WI38 (cell line): ENCODE results near the gene GMDS.

Experiments used
- H3K4me3 ChIP-seq: 2 replicates; pipeline ENCODE4 v1.5.1; 2011; ENCODE audit warnings: low read depth, mild to moderate bottlenecking, control low read depth, low read length
- CTCF ChIP-seq: IDR thresholded peaks from 2 replicates; pipeline ENCODE4 v1.5.1; 2012; ENCODE audit warnings: low read depth, mild to moderate bottlenecking, control low read depth, low read length

The GMDS gene

DNA sequence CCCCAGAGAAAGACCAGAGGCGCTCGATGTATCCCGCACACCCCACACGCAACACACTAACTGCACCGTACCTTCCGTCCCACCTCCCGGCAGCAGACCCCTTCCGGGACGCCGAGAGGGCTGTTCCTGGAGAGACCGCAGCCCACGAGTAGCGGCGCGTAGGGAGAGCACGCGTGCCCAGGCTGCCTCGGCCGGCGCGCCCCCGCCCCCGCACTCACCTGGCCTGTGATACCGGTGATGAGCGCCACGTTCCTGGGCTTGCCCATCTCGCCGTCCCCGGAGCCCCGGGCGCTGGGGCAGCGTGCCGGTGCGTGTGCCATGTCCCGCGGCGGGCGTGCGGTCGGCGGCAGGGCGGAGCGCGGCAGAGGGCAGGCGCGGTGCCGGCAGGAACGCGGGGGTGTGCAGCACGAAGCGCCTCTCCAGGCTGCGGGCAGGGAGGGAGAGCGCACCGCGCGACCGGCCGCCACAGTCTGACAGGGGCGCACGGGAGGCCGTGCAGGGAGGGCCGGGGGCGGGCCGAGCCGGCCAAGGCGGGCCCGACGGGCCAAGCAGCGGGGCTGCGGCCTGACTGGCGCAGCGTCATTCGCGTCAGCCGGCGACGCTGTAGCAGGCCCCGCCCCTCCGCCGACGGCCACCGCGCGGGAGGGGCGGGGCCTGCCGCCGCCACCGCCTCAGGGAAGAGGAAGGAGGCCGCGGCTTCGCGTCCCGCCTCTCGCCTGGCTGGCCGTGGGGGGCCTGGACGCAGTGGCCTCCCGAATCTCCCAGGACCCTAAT lies at the start of gene GMDS:
Gene GMDS (minus strand): TSS at position 503 of the 774 bp plus-strand sequence.
- peak within 1 kb of the TSS; percentile 87 for H3K4me3 ChIP-seq
- no peak for TF ChIP-seq CTCF

GRCh38 chr6:2285510-2285909 lies 40.1 kb upstream of the GMDS start:
- no peak for TF ChIP-seq CTCF
- no peak overlapping the region for H3K4me3 ChIP-seq

- H3K4me3 ChIP-seq, result no peak overlapping the region
- TF ChIP-seq CTCF, result no peak
These were observed 30.5 kb upstream of the GMDS start for GRCh38 chr6:2275892-2276242.

DNA sequence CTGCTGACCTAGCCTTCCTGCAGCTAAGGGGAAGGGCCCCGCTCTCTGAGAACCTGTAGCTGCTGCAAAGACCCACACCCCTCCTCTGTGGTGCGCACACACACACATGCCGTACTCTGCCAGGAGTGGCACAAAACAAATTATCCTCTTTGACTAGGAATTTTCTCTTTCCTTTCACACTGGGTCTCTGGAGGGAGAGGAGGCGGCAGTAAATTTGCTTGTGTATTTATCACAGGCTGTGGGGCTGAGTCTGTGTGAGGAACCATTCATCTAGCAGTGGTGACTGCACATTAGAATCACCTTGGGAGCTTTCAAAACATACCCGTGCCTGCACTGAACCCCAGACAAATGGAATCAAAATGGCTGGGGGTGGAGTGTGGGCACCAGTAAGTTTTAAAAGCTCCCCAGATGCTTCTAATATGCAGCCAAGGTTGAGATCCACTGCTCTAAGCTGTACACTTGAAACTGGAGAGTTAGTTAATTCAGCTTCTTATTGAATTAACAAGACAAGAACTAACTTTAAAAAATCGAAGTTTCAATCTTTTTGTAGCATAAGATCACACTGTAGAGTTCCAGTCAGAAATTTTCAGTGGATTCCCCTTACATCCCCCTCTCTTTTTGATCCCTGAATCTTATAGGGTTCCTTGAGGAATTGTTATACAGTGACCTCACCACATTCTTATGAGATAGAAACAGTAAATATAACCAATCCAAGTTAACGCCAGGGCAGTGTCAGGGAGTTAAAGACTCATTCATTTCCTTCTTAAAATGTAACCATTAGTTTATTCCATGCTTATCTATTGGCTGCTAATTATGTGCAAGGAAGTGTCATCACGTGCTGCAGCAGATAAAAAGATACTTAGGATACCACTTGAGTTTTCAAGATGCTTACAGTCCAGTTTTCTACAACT lies 29.8 kb upstream of the GMDS start:
- H3K4me3 ChIP-seq, result no peak overlapping the region
- TF ChIP-seq CTCF, result no peak

DNA sequence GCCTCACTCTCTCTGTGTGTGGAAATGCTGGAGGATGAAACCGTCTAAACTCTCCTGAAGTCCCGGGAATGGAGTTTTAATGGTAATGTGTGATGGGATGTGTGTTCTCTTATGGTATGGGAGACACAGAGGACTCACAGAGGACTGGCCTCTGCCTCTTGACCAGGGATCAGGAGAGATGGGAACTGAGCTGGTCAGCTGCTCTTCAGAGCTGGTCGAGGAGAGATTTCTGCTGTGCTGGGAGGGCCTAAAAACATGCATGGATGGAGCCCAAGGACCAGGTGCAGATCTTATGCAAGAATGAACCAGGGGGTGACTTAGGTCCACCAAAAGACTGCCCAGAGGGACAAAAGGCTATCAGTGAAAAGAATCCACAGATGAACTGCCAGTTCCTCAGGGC lies 27.3 kb upstream of the GMDS start:
- TF ChIP-seq CTCF, result no peak
- H3K4me3 ChIP-seq, result no peak overlapping the region

- no peak overlapping the region for H3K4me3 ChIP-seq
- TF ChIP-seq CTCF, result no peak
These were observed 24.6 kb upstream of the GMDS start for GRCh38 chr6:2270054-2270453.

DNA sequence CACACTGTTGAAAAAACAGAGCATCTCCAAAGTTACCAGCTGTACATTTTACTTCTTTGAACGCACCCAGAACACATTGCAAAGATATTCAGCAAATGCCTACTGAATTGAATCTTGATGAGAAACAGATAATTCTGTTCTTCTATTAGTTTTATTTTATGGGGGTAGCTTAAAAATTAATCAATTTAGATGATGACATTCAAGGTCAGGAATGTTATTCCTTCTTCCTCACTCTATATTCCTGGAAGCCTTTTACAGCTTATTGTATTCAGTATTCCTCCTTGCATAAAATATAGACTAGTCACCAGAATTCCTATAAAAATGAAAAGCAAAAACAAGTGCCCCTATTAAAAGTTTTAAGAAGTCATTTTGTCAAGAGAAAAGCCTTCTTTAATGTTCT lies 21.4 kb upstream of the GMDS start:
- no peak overlapping the region for H3K4me3 ChIP-seq
- TF ChIP-seq CTCF, result no peak
